ENCODE measurements around the gene PTPRU.
"Not testable (repeated sequence)": the region's sequence is repeated elsewhere in the genome, so short reads cannot be mapped to it uniquely, and the experiment has no call there.

The PTPRU gene

DNA sequence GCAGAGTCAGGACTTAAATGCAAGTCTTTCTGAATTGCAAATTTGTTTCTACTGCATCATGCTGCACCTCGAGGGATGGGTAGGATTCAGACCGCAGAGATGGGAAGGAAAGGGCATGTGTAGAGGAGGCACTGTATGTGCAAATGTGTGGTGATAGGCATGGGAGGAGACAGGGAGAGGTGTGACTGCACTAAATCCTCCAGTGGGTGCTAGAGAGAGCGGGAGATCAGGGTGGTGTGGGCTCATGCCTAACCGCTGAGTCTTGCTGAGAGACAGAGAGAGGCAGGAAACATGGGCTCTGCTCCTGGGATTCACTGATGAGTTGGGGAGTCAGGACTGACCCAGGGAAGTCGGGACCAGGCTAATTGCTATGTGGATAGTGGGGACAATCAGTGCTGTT, 61.1 kb downstream of the PTPRU start:
- H4K20me1 ChIP-seq (ENCODE audit: insufficient read depth, low read length, poor library complexity, severe bottlenecking), result no peaks in the 10 kb centered on the region
- H3K9me2 ChIP-seq (replicated peaks; ENCODE audit: low read depth, low read length), result no peaks in the 10 kb centered on the region
- H3K4me1 ChIP-seq (ENCODE audit: insufficient read depth, low read length, poor library complexity, severe bottlenecking), result no peaks in the 10 kb centered on the region
- TF ChIP-seq CTCF (conservative IDR thresholded peaks at IDR 0.05; ENCODE audit: low read length) (no peak), EZH2phosphoT487 (IDR thresholded peaks at IDR 0.05; ENCODE audit: borderline replicate concordance) (no peak)
- no peaks in the 10 kb centered on the region for H3K36me3 ChIP-seq (ENCODE audit: insufficient read depth, low read length)
- no peaks in the 10 kb centered on the region for H3K27me3 ChIP-seq (ENCODE audit: insufficient read depth, low read length, poor library complexity, severe bottlenecking)
- H3K4me2 ChIP-seq (ENCODE audit: low read depth, low read length, poor library complexity, severe bottlenecking), result no peak overlapping the region
- no peaks in the 10 kb centered on the region for H3K79me2 ChIP-seq (ENCODE audit: insufficient read depth, low read length)
- no peak overlapping the region for H3K4me3 ChIP-seq (ENCODE audit: low read length, poor library complexity, severe bottlenecking)
- H3K9ac ChIP-seq (ENCODE audit: low read depth, low read length, poor library complexity, severe bottlenecking), result no peak overlapping the region
- H2AFZ ChIP-seq (ENCODE audit: low read length), result no peak overlapping the region
- no peaks in the 10 kb centered on the region for H3F3A ChIP-seq (ENCODE audit: low read depth)
- no peaks in the 10 kb centered on the region for H3K9me3 ChIP-seq (ENCODE audit: insufficient read depth, low read depth, low read length)

- Histone ChIP-seq H3K9me3 (ENCODE audit: insufficient read depth, low read depth, low read length) (no peaks in the 10 kb centered on the region), H3K79me2 (ENCODE audit: insufficient read depth, low read length) (no peaks in the 10 kb centered on the region), H3K4me2 (ENCODE audit: low read depth, low read length, poor library complexity, severe bottlenecking) (no peak overlapping the region), H3K27me3 (ENCODE audit: insufficient read depth, low read length, poor library complexity, severe bottlenecking) (no peaks in the 10 kb centered on the region), H3K9ac (ENCODE audit: low read depth, low read length, poor library complexity, severe bottlenecking) (no peak overlapping the region), H3F3A (ENCODE audit: low read depth) (no peaks in the 10 kb centered on the region), H3K4me3 (ENCODE audit: low read length, poor library complexity, severe bottlenecking) (no peak overlapping the region), H3K4me1 (ENCODE audit: insufficient read depth, low read length, poor library complexity, severe bottlenecking) (no peaks in the 10 kb centered on the region), H3K36me3 (ENCODE audit: insufficient read depth, low read length) (no peaks in the 10 kb centered on the region), H4K20me1 (ENCODE audit: insufficient read depth, low read length, poor library complexity, severe bottlenecking) (no peaks in the 10 kb centered on the region), H2AFZ (ENCODE audit: low read length) (no peak overlapping the region), H3K9me2 (replicated peaks; ENCODE audit: low read depth, low read length) (no peaks in the 10 kb centered on the region)
- TF ChIP-seq CTCF (conservative IDR thresholded peaks at IDR 0.05; ENCODE audit: low read length) (no peak), EZH2phosphoT487 (IDR thresholded peaks at IDR 0.05; ENCODE audit: borderline replicate concordance) (no peak)
Observed at GRCh38 chr1:29298246-29298645, 61.9 kb downstream of the PTPRU start.

DNA sequence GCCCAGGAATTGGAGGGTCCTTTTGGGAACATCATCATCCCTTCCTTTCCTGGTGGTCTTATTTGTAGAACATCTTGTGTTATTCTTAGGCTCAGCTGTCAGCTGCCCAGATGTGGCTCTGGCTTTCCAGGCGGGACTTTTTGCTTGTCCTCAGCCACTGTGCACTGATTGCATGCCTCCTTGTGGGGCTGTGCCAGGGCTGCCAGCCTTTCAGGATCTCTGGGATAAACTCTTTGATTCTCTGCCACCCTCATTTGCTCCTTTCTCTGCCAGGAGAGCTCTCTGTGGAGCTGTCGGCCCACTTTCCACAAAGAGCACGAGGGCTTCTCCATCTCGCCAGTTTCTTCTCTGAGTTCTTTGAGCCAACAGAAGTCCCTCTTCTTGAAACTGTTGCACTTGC, 63.1 kb downstream of the PTPRU start:
- Histone ChIP-seq H3K4me2 (ENCODE audit: low read depth, low read length, poor library complexity, severe bottlenecking) (no peak overlapping the region), H3K4me1 (ENCODE audit: insufficient read depth, low read length, poor library complexity, severe bottlenecking) (no peaks in the 10 kb centered on the region), H3K9me2 (replicated peaks; ENCODE audit: low read depth, low read length) (no peaks in the 10 kb centered on the region), H4K20me1 (ENCODE audit: insufficient read depth, low read length, poor library complexity, severe bottlenecking) (no peaks in the 10 kb centered on the region), H3K36me3 (ENCODE audit: insufficient read depth, low read length) (no peaks in the 10 kb centered on the region), H3K4me3 (ENCODE audit: low read length, poor library complexity, severe bottlenecking) (no peak overlapping the region), H3K9me3 (ENCODE audit: insufficient read depth, low read depth, low read length) (no peaks in the 10 kb centered on the region), H3K9ac (ENCODE audit: low read depth, low read length, poor library complexity, severe bottlenecking) (no peak overlapping the region), H3K79me2 (ENCODE audit: insufficient read depth, low read length) (no peaks in the 10 kb centered on the region), H2AFZ (ENCODE audit: low read length) (no peak overlapping the region), H3F3A (ENCODE audit: low read depth) (no peaks in the 10 kb centered on the region), H3K27me3 (ENCODE audit: insufficient read depth, low read length, poor library complexity, severe bottlenecking) (no peaks in the 10 kb centered on the region)
- no peak for TF ChIP-seq EZH2phosphoT487 (IDR thresholded peaks at IDR 0.05; ENCODE audit: borderline replicate concordance)
- no peak for TF ChIP-seq CTCF (conservative IDR thresholded peaks at IDR 0.05; ENCODE audit: low read length)

DNA sequence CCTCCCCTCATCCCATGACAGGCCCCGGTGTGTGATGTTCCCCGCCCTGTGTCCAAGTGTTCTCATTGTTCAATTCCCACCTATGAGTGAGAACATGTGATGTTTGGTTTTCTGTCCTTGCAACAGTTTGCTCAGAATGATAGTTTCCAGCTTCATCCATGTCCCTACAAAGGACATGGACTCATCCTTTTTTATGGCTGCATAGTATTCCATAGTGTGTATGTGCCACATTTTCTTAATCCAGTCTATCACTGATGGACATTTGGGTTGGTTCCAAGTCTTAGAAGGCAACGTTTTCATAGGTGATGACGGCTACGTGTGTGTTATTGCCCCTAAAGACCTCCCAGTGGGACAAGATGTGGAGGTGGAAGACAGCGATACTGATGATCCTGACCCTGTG, 65.4 kb downstream of the PTPRU start:
- H3K4me1 ChIP-seq (ENCODE audit: insufficient read depth, low read length, poor library complexity, severe bottlenecking); H3K79me2 ChIP-seq (ENCODE audit: insufficient read depth, low read length); H3F3A ChIP-seq (ENCODE audit: low read depth); H3K27me3 ChIP-seq (ENCODE audit: insufficient read depth, low read length, poor library complexity, severe bottlenecking); H2AFZ ChIP-seq (ENCODE audit: low read length); H3K9me2 ChIP-seq (replicated peaks; ENCODE audit: low read depth, low read length); H3K4me3 ChIP-seq (ENCODE audit: low read length, poor library complexity, severe bottlenecking); H3K9ac ChIP-seq (ENCODE audit: low read depth, low read length, poor library complexity, severe bottlenecking); H3K4me2 ChIP-seq (ENCODE audit: low read depth, low read length, poor library complexity, severe bottlenecking); H3K36me3 ChIP-seq (ENCODE audit: insufficient read depth, low read length); H3K9me3 ChIP-seq (ENCODE audit: insufficient read depth, low read depth, low read length); H4K20me1 ChIP-seq (ENCODE audit: insufficient read depth, low read length, poor library complexity, severe bottlenecking): not testable (repeated sequence)

Measured in Loucy (cell line).